Erythroblast (primary cell): ENCODE results near the gene ARL4C.

Experiments used
- GATA1 ChIP-seq: IDR thresholded peaks from 2 replicates; pipeline ENCODE4 v1.6.1; 2011; ENCODE audit warnings: low read depth, mild to moderate bottlenecking, control low read depth, low read length, moderate library complexity
- POLR2A ChIP-seq: IDR thresholded peaks from 2 replicates; pipeline ENCODE4 v1.6.1; 2011; ENCODE audit warnings: mild to moderate bottlenecking, low read length

GRCh38 chr2:234500394-234501006, 3.6 kb upstream of the ARL4C start:
- TF ChIP-seq POLR2A (no peak), GATA1 (no peak)
